C4-2B (cell line): ENCODE data around the gene NECAP2.

Experiments used
- H3K27ac ChIP-seq: fragments of 450-650 bp; 2 replicates; pipeline ENCODE4 v1.5.1; 2017
- ZFX ChIP-seq: fragments of 450-650 bp; IDR thresholded peaks from 2 replicates; pipeline ENCODE4 v1.6.1; 2017
- TF ChIP-seq, protein P1 (sequence below): fragments of 450-650 bp; conservative IDR thresholded peaks from 2 replicates; pipeline ENCODE4 v1.5.1; 2017; ENCODE audit warnings: mild to moderate bottlenecking

NECAP2 gene

DNA sequence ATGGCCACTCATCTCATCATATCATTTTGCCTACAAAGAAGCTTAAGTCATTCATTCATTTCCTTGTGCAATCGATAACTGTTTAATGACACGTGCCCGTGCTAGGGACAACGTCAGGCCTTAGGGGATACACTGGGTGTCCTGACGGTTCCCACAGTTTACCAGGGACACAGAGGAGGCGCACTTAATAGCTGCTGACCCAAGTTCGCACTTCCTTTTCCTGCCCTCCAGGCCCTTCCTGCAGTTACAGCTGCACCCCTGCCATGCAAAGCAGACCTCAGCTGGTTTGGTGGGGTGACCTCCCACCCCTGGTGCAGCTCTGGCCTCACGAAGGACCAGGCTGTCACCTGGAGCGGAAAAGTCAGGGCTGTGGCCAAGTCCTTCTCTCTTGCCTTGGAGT, 7.5 kb upstream of the NECAP2 start:
- TF ChIP-seq ZFX = no peak
- TF ChIP-seq, protein P1, sequence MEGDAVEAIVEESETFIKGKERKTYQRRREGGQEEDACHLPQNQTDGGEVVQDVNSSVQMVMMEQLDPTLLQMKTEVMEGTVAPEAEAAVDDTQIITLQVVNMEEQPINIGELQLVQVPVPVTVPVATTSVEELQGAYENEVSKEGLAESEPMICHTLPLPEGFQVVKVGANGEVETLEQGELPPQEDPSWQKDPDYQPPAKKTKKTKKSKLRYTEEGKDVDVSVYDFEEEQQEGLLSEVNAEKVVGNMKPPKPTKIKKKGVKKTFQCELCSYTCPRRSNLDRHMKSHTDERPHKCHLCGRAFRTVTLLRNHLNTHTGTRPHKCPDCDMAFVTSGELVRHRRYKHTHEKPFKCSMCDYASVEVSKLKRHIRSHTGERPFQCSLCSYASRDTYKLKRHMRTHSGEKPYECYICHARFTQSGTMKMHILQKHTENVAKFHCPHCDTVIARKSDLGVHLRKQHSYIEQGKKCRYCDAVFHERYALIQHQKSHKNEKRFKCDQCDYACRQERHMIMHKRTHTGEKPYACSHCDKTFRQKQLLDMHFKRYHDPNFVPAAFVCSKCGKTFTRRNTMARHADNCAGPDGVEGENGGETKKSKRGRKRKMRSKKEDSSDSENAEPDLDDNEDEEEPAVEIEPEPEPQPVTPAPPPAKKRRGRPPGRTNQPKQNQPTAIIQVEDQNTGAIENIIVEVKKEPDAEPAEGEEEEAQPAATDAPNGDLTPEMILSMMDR = no peak
- no peak overlapping the region for H3K27ac ChIP-seq

DNA sequence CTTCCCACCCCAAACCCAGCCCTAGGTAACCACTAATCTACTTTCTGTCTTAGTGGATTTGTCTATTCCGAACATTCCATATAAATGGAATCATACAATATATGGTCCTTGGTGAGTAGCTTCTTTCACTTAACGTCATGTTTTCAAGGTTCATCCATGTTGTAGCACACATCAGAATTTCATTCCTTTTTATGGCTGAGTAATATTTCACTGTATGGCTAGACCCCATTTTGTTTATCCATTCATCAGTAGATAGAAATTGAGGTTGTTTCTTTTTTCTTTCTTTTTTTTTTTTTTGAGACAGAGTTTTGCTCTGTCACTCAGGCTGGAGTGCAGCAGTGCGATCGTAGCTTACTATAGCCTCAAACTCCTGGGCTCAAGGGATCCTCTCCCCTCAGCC, 6.5 kb upstream of the NECAP2 start:
- TF ChIP-seq, protein P1 = no peak
- TF ChIP-seq ZFX = no peak
- no peak overlapping the region for H3K27ac ChIP-seq

GRCh38 chr1:16434501-16434900, 6.0 kb upstream of the NECAP2 start:
- H3K27ac ChIP-seq = no peak overlapping the region
- no peak for TF ChIP-seq ZFX

DNA sequence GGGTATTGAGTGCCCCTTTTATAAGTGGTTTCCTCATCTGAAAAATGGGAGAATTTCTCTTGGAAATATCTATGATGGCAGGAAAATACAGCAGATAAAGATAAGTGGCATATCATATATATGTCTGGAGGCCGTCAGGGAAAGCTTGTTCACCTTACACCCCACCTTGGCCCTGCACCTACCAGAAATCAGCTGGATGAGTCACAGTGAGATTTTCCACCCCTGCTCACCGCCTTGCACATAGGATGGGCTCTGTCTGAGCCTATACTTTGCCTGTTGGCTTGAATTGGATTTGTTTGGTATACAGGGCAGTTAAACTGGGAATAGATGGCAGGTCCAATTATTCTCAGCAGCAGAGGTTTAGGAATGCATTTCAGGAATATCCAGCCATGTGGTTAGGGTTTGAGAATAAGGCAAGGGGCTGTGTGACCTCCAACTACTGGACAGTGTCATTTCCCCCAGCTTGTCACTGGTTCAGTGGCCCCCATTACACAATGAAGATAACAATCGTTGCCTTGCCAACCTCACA, 3.5 kb upstream of the NECAP2 start, which contains the start of gene SPATA21:
SPATA21 (minus strand) TSS at position 479 of the 529 bp plus-strand sequence. CDS start 6,053 bp downstream, outside the sequence.
- H3K27ac ChIP-seq = no peak within 1 kb of the TSS
- TF ChIP-seq, protein P1 = no peak
- TF ChIP-seq ZFX = no peak

DNA sequence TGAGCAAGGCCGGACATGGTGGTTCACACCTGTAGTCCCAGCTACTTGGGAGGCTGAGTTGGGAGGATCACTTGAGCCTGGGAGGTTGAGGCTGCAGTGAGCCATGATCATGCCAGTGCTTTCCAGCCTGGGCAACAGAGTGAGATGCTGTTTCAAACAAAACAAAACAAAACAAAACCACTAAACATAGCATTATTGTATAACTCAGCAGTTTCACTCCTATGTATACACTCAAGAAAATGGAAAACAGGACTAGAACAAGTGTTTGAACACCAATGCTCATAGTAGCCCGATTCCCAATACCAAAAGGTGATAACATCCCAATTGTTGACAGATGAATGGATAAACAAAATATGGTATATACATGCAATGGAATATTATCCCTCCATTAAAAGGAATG, 2.0 kb upstream of the NECAP2 start:
- TF ChIP-seq, protein P1 = no peak
- TF ChIP-seq ZFX = no peak
- H3K27ac ChIP-seq = no peak overlapping the region

GRCh38 chr1:16438924-16439323, 1.6 kb upstream of the NECAP2 start:
- H3K27ac ChIP-seq = no peak overlapping the region
- TF ChIP-seq, protein P1 = no peak
- TF ChIP-seq ZFX = no peak

DNA sequence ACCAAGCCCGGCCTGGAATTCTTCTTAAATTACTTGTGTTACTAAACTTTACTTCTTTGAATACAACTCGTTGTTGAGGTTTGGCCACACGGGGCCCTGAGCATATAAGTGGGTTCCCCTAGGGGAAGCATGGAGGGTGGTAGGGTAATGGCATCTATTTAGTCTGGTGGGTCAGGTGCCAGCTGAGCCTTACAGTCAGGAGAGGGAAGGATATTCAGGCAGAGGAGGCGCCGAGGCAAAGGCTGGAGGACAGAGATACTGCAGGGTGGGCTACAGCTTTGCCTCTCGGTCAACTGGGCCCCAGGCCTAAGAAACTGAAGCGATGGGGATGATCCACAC, 424 bp upstream of the NECAP2 start:
- TF ChIP-seq, protein P1 = no peak
- TF ChIP-seq ZFX = no peak
- H3K27ac ChIP-seq = peak overlapping the region; percentile 80

DNA sequence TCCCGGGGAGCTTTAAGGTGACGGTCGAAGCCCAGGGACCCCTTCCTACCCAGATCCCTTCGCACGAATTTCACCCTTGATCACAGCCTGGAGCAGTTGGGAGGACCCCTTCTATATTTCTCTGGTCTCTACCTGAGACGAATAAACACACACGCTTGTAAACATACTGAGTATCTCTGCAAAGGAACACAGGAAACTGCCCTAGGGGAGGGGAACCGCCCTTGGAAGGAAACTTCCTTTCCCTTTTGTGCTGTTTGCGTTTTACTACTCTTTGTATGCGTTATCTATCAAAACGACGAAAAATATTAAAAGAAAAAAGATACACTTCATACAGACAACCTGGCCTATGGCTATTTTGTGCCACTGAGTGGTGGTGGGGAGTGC, 750 bp downstream of the NECAP2 start:
- TF ChIP-seq, protein P1 = no peak
- no peak for TF ChIP-seq ZFX
- peak overlapping the region; percentile 80 for H3K27ac ChIP-seq
